Caco-2 (cell line): ENCODE measurements around the gene EPOP. TPM values are rescaled to one million over a fixed set of nuclear protein-coding genes. Genes with fewer than 3 reads are reported as not detected.
A peak's percentile ranks its signal among the peaks of the same experiment; 100 is the strongest.

Experiments used
- BruUV-seq: library from RNA; stranded (reverse); fragments of 400-500 nt; replicated peaks from 2 replicates; lab custom pipeline; 2021; lab: Mats Ljungman, UMichigan
- CTCF ChIA-PET: fragments of 300-600 bp; sonication (Branson Sonifier 250); formaldehyde crosslinking; loops from one replicate; lab custom pipeline; 2022; ENCODE audit warnings: antibody characterized with exemption; lab: Charles Lee
- POLR2A ChIA-PET: fragments of 300-600 bp; sonication (Branson Sonifier 250); formaldehyde crosslinking; loops from one replicate; lab custom pipeline; 2022; ENCODE audit warnings: antibody characterized with exemption; lab: Charles Lee
- DNase-seq, 2 experiments: peaks; one replicate each; pipeline versions ENCODE4 v3.0.0 to v3.0.0-alpha.2; 2020 to 2022
- H3K27me3 ChIP-seq: replicated peaks from 2 replicates; pipeline ENCODE4 v1.6.0; 2011; ENCODE audit warnings: low read length; ENCODE audit not compliant: control insufficient read depth, insufficient read depth
- H3K36me3 ChIP-seq: 2 replicates; pipeline ENCODE4 v1.5.1; 2011; ENCODE audit warnings: low read length; ENCODE audit not compliant: control insufficient read depth, insufficient read depth
- H3K4me1 ChIP-seq: fragments of 250-450 bp; sonication (Bioruptor Pico); 2 replicates; pipeline ENCODE4 v1.5.1; 2020; ENCODE audit warnings: mild to moderate bottlenecking
- H3K4me3 ChIP-seq: 2 replicates; pipeline ENCODE4 v1.5.1; 2011; ENCODE audit warnings: low read depth, mild to moderate bottlenecking, control low read depth, low read length
- H3K9me3 ChIP-seq: fragments of 250-450 bp; sonication (Bioruptor Pico); 2 replicates; pipeline ENCODE4 v1.5.1; 2020; ENCODE audit warnings: mild to moderate bottlenecking, moderate library complexity
- H3K27ac Mint-ChIP-seq: one replicate; pipeline ENCODE4 v1.8.0; 2022; ENCODE audit warnings: mixed read lengths; ENCODE audit not compliant: unreplicated experiment
- H3K27me3 Mint-ChIP-seq: one replicate; pipeline ENCODE4 v1.8.0; 2022; ENCODE audit warnings: mixed read lengths; ENCODE audit not compliant: insufficient read depth, unreplicated experiment
- H3K36me3 Mint-ChIP-seq: one replicate; pipeline ENCODE4 v1.8.0; 2022; ENCODE audit warnings: mild to moderate bottlenecking, mixed read lengths; ENCODE audit not compliant: insufficient read depth, unreplicated experiment
- H3K4me1 Mint-ChIP-seq: one replicate; pipeline ENCODE4 v1.8.0; 2022; ENCODE audit warnings: low read depth, mixed read lengths; ENCODE audit not compliant: unreplicated experiment
- H3K4me3 Mint-ChIP-seq: one replicate; pipeline ENCODE4 v1.8.0; 2022; ENCODE audit warnings: mild to moderate bottlenecking, moderate library complexity, mixed read lengths; ENCODE audit not compliant: unreplicated experiment
- H3K9me3 Mint-ChIP-seq: one replicate; pipeline ENCODE4 v1.8.0; 2022; ENCODE audit warnings: mixed read lengths; ENCODE audit not compliant: unreplicated experiment
- intact Hi-C: fragments of 100-400 bp; cut with micrococcal nuclease; formaldehyde crosslinking; loops from one replicate; pipeline ENCODE4 v1.10.0; 2022; ENCODE audit not compliant: unreplicated experiment
- total RNA-seq: library from RNA; stranded (reverse); gene quantifications from 2 replicates; pipeline ENCODE4 v1.2.3, GENCODE V29; 2022
- TF ChIP-seq, protein P1 (sequence below), 2 experiments: fragments of 200-600 bp in 1 of 2; IDR thresholded peaks; 1 replicate in 1 of 2; 2 replicates in 1 of 2; pipeline versions ENCODE4 v1.5.1 to v1.8.0; 2011 to 2022; ENCODE audit warnings: antibody characterized with exemption in 1 of 2, control low read depth in 1 of 2, inconsistent platforms in 1 of 2, low read depth in 1 of 2, low read length in 1 of 2, mild to moderate bottlenecking in 1 of 2, moderate library complexity in 1 of 2; ENCODE audit not compliant: insufficient read depth in 1 of 2, severe bottlenecking in 1 of 2, unreplicated experiment in 1 of 2

The EPOP gene
- total RNA-seq, 1 experiment from 2014 or later: 17.1 TPM

DNA sequence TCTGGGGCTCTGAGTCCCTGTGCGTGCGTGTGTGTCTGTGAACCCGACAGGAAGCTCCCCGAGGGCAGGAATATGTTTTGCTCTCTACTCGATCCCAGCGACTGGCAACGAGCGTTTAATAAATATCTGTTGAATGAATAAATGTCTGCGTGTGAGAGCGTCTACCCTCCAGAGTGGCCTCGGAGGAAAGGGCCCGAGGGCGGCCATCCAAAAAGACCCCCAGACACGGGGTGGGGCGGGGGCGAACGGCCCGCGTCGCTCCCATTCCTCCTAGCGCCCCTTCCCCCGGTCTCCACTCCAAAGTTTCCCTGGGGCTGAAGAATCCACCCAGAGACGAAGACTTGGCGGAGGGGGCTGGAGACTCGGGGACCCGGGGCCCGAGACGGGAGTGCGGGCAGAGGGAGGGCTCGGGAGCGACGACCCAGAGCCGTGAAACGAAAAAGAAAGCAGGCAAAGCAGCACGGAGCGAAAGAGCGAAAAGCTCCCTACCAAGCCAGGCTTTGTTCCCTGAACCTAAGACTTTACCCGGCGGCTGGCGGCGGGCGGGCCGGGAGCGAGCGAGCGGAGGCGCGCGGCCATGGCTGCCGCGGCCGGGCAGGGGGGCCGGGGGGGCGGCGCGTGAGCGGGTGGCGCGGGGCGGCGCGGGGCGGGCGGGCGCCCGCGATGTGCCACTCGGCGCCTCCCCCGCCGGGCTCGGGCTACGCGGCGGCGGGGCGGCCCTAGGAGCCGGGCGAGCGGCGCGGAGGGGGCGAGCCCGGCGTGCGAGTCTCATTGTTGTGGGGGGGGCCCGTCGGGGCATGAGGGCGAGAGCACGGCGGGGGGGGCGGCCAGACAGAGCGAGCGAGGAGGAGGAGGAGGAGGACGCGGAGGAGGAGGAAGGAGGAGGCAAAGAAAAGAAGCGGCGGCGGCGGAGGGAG lies 30.1 kb upstream of the EPOP start, which contains the start of gene MLLT6:
MLLT6 (plus strand) TSS at position 668 of the 917 bp plus-strand sequence. CDS start 360 bp downstream, outside the sequence.
- Mint-ChIP-seq H3K4me3 (peak within 1 kb of the TSS; percentile 95), H3K27me3 (no peaks in the 10 kb centered on the region), H3K36me3 (peaks cover 21% of the 10 kb centered on the region), H3K27ac (peak within 1 kb of the TSS; percentile 81), H3K4me1 (peaks cover 24% of the 10 kb centered on the region), H3K9me3 (no peaks in the 10 kb centered on the region)
- no TSS peak for BruUV-seq
- H3K27me3 ChIP-seq: no peaks in the 10 kb centered on the region
- H3K36me3 ChIP-seq: peaks cover 2% of the 10 kb centered on the region
- CTCF ChIA-PET: interaction anchor here (0.5 to 1.5 kb wide), 5 partner anchors 25 to 448 kb away, joined by 4 to 5 read pairs (median 4); partner anchors contain the start of genes CISD3 and SRCIN1
- POLR2A ChIA-PET: interaction anchor here (0.5 to 1.5 kb wide), 7 partner anchors 12 to 756 kb away, joined by 3 to 6 read pairs (median 4); partner anchors contain the start of genes CDK12, CISD3 and RPL23
- peak; percentile 86 for DNase-seq
- H3K4me3 ChIP-seq: peak within 1 kb of the TSS; percentile 71
- H3K4me1 ChIP-seq: peaks cover 30% of the 10 kb centered on the region
- intact Hi-C loops: loop anchor here (1.0 to 10.0 kb wide), 2 partner anchors 28 to 990 kb away; no protein-coding TSS in a partner anchor
- H3K9me3 ChIP-seq: no peaks in the 10 kb centered on the region
- TF ChIP-seq, protein P1, sequence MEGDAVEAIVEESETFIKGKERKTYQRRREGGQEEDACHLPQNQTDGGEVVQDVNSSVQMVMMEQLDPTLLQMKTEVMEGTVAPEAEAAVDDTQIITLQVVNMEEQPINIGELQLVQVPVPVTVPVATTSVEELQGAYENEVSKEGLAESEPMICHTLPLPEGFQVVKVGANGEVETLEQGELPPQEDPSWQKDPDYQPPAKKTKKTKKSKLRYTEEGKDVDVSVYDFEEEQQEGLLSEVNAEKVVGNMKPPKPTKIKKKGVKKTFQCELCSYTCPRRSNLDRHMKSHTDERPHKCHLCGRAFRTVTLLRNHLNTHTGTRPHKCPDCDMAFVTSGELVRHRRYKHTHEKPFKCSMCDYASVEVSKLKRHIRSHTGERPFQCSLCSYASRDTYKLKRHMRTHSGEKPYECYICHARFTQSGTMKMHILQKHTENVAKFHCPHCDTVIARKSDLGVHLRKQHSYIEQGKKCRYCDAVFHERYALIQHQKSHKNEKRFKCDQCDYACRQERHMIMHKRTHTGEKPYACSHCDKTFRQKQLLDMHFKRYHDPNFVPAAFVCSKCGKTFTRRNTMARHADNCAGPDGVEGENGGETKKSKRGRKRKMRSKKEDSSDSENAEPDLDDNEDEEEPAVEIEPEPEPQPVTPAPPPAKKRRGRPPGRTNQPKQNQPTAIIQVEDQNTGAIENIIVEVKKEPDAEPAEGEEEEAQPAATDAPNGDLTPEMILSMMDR (IDR thresholded peaks at IDR 0.05; ENCODE audit: insufficient read depth in 1 of 2, low read depth in 1 of 2, low read length in 1 of 2, severe bottlenecking in 1 of 2, unreplicated experiment in 1 of 2): no peak

DNA sequence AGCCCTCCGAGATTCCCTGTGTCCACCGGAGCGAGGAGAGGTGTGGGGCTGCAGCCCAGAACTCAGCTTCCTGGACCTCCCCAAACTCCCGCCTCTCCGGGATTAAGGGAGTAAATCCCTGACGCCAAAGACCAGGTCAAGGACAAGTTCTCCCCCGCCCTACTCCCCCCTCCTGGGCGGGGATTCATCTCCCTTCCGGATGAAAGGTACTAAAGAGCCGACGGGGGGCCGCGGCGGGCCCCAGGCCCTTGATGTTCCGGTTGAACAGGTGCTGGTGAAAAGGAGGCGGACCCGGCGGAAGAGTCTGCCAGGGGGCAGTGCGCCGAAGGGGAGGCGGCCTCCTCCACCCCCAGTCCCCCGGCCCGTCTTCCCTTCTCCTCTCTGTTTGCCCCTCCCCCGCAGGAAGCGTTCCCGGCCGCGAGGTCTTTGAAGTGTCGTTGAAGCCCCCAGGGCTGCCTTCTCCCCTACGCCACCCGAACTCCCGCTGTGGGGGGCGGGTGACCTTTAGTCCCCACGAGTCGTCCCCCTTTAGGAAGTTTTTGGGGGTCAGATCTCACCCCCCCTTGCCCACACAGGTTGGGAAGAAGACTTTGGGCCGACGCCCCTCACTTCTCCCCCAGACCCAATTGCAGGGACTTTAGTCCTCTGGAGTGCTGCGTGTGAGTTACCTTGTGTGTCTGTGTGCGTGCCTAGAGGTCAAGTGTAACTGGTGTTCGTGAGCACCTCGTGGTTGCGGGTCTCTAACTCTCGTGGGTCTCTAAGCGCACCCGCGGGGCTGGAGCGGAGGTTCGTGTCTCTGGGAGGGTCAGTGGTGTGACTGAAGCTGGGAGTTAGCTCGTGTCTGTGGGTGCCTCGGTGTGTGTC lies 29.2 kb upstream of the EPOP start:
- no TSS peak for BruUV-seq
- TF ChIP-seq, protein P1 (IDR thresholded peaks at IDR 0.05; ENCODE audit: insufficient read depth in 1 of 2, low read depth in 1 of 2, low read length in 1 of 2, severe bottlenecking in 1 of 2, unreplicated experiment in 1 of 2): peak in 1 of 2 experiments; percentile 17
- Mint-ChIP-seq H3K4me1 (peaks cover 23% of the 10 kb centered on the region), H3K9me3 (no peaks in the 10 kb centered on the region), H3K36me3 (peaks cover 24% of the 10 kb centered on the region), H3K27ac (peak overlapping the region; percentile 81), H3K27me3 (no peaks in the 10 kb centered on the region), H3K4me3 (peak overlapping the region; percentile 95)
- intact Hi-C loops: loop anchor here (1.0 to 10.0 kb wide), 3 partner anchors 15 to 989 kb away; no protein-coding TSS in a partner anchor
- ChIA-PET CTCF (interaction anchor here (0.5 to 1.5 kb wide), 2 partner anchors 449 to 1613 kb away, joined by 3 to 4 read pairs; no protein-coding TSS in a partner anchor), POLR2A (interaction anchor here (0.6 to 1.5 kb wide), 3 partner anchors 19 to 45 kb away, joined by 3 to 6 read pairs (median 4); partner anchors contain the start of gene CISD3)
- H3K4me3 ChIP-seq: peak overlapping the region; percentile 71
- no peaks in the 10 kb centered on the region for H3K9me3 ChIP-seq
- H3K4me1 ChIP-seq: peaks cover 37% of the 10 kb centered on the region
- peaks cover 2% of the 10 kb centered on the region for H3K36me3 ChIP-seq
- DNase-seq: peak; percentile 97 to 98
- H3K27me3 ChIP-seq: no peaks in the 10 kb centered on the region
